NCI-H2081 treated with DMSO at 0.1 percent for 48 hours (cell line): ENCODE measurements around the gene TCF4.

Experiments
- DNase-seq: peaks from one replicate; lab custom pipeline; 2025; lab: John Stamatoyannopoulos, UW

TCF4 gene

GRCh38 chr18:55440988-55441387 lies 147.0 kb downstream of the TCF4 start:
- DNase-seq, result no peak

GRCh38 chr18:55439056-55439455 lies 148.9 kb downstream of the TCF4 start:
- DNase-seq, result no peak

GRCh38 chr18:55435592-55435991 lies 152.4 kb downstream of the TCF4 start:
- no peak for DNase-seq

GRCh38 chr18:55433648-55434047 lies 154.3 kb downstream of the TCF4 start:
- DNase-seq, result no peak

GRCh38 chr18:55433140-55433539 lies 154.9 kb downstream of the TCF4 start:
- DNase-seq, result no peak

GRCh38 chr18:55432307-55433040 lies 155.5 kb downstream of the TCF4 start:
- no peak for DNase-seq

- no peak for DNase-seq
Measured at GRCh38 chr18:55430026-55430425, 158.0 kb downstream of the TCF4 start.

GRCh38 chr18:55427951-55428350 lies 160.0 kb downstream of the TCF4 start:
- DNase-seq, result no peak

- DNase-seq, result no peak
Measured at GRCh38 chr18:55425698-55426097, 162.3 kb downstream of the TCF4 start.

GRCh38 chr18:55422456-55423180 lies 165.4 kb downstream of the TCF4 start:
- DNase-seq, result no peak

- DNase-seq, result no peak
Measured at GRCh38 chr18:55421615-55422419, 166.2 kb downstream of the TCF4 start.

GRCh38 chr18:55421308-55421614 lies 166.7 kb downstream of the TCF4 start:
- no peak for DNase-seq

- DNase-seq, result no peak
Measured at GRCh38 chr18:55420665-55421307, 167.2 kb downstream of the TCF4 start.

GRCh38 chr18:55419947-55420664 lies 167.9 kb downstream of the TCF4 start:
- DNase-seq, result no peak

GRCh38 chr18:55419132-55419946 lies 168.7 kb downstream of the TCF4 start:
- no peak for DNase-seq

GRCh38 chr18:55418439-55418838 lies 169.6 kb downstream of the TCF4 start:
- DNase-seq, result no peak

GRCh38 chr18:55416791-55417190 lies 171.2 kb downstream of the TCF4 start:
- no peak for DNase-seq

GRCh38 chr18:55415258-55415871 lies 172.6 kb downstream of the TCF4 start:
- peak; percentile 35 for DNase-seq

GRCh38 chr18:55414475-55414874 lies 173.5 kb downstream of the TCF4 start:
- no peak for DNase-seq

- no peak for DNase-seq
Measured at GRCh38 chr18:55413474-55413873, 174.5 kb downstream of the TCF4 start.
